ENCODE data around the gene XRCC4.

The XRCC4 gene

GRCh38 chr5:83142526-83142925, 65.2 kb downstream of the XRCC4 start:
- no peak for DNase-seq (ENCODE audit: low read depth, low spot score)
- TF ChIP-seq, protein P1, sequence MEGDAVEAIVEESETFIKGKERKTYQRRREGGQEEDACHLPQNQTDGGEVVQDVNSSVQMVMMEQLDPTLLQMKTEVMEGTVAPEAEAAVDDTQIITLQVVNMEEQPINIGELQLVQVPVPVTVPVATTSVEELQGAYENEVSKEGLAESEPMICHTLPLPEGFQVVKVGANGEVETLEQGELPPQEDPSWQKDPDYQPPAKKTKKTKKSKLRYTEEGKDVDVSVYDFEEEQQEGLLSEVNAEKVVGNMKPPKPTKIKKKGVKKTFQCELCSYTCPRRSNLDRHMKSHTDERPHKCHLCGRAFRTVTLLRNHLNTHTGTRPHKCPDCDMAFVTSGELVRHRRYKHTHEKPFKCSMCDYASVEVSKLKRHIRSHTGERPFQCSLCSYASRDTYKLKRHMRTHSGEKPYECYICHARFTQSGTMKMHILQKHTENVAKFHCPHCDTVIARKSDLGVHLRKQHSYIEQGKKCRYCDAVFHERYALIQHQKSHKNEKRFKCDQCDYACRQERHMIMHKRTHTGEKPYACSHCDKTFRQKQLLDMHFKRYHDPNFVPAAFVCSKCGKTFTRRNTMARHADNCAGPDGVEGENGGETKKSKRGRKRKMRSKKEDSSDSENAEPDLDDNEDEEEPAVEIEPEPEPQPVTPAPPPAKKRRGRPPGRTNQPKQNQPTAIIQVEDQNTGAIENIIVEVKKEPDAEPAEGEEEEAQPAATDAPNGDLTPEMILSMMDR (IDR thresholded peaks at IDR 0.05; ENCODE audit: insufficient read depth, low read length, missing control alignments): no peak
- ChIA-PET POLR2A (no interaction called here), CTCF (no interaction called here)
- H3K4me3 ChIP-seq (ENCODE audit: low read depth, low read length): no peak overlapping the region

DNA sequence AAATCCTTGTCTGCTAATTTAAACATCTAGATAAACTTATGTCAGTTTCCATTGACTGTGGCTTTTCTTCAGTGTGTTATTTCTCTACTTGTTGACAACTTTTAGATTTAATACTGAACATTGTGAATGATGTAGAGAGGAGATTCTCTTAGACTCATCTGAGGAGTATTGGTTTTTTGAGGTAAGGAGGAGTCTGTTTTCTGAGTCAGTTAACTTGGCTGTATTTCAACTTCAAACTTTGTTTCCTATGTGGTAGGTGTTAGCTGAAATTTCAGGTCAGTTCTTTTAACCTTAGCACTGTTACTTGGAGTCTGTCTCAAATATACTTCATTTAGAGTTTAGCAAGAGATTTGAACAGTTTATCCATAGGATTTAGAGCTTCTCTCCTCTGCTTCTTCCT, 67.9 kb downstream of the XRCC4 start:
- no peak overlapping the region for H3K4me3 ChIP-seq (ENCODE audit: low read depth, low read length)
- ChIA-PET POLR2A (no interaction called here), CTCF (no interaction called here)
- no peak for DNase-seq (ENCODE audit: low read depth, low spot score)
- TF ChIP-seq, protein P1 (IDR thresholded peaks at IDR 0.05; ENCODE audit: insufficient read depth, low read length, missing control alignments): no peak

DNA sequence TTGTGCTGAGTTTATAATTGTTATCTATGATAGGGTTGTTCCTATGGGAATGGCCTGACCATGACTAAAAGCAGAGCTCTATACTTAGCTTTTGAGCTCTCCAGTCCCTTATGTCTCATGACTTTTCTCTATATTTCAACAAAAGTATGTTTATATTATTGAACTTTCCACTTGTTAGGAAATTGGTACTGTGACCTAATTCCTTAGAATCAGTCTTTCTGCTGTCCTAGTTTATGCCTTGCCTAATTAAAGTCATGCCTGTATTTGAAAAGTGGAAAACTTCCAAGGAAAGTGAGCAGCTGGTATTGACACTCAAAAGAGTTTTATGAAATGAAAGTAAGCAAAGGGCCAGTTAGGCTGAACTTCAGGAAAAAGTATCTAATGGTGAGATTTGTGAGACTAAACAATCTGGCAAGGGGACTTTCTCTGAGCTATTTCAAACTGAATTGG, 68.6 kb downstream of the XRCC4 start:
- POLR2A ChIA-PET: no interaction called here
- no peak for DNase-seq (ENCODE audit: low read depth, low spot score)
- H3K4me3 ChIP-seq (ENCODE audit: low read depth, low read length): no peak overlapping the region
- TF ChIP-seq, protein P1 (IDR thresholded peaks at IDR 0.05; ENCODE audit: insufficient read depth, low read length, missing control alignments): no peak
- CTCF ChIA-PET: no interaction called here

GRCh38 chr5:83146441-83146840, 69.1 kb downstream of the XRCC4 start:
- no peak for DNase-seq (ENCODE audit: low read depth, low spot score)
- TF ChIP-seq, protein P1 (IDR thresholded peaks at IDR 0.05; ENCODE audit: insufficient read depth, low read length, missing control alignments): no peak
- H3K4me3 ChIP-seq (ENCODE audit: low read depth, low read length): no peak overlapping the region
- POLR2A ChIA-PET: no interaction called here
- CTCF ChIA-PET: no interaction called here

DNA sequence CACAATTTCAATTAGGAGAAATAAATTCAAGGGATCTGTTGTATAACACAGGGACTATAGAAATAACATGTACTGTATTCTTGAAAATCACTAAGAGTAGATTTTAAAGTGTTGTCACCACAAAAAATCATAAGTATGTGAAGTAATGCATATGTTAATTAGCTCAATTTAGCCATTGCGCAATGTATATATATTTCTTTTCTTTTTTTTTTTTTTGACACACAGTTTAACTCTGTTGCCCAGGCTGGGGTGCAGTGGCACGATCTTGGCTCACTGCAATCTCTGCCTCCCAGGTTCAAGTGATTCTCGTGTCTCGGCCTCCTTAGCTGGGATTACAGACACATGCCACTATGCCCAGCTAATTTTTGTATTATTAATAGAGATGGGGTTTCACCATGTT, 70.2 kb downstream of the XRCC4 start:
- POLR2A ChIA-PET: no interaction called here
- H3K4me3 ChIP-seq (ENCODE audit: low read depth, low read length): no peak overlapping the region
- CTCF ChIA-PET: no interaction called here
- TF ChIP-seq, protein P1 (IDR thresholded peaks at IDR 0.05; ENCODE audit: insufficient read depth, low read length, missing control alignments): no peak
- no peak for DNase-seq (ENCODE audit: low read depth, low spot score)

- POLR2A ChIA-PET: no interaction called here
- H3K4me3 ChIP-seq (ENCODE audit: low read depth, low read length): no peak overlapping the region
- no peak for DNase-seq (ENCODE audit: low read depth, low spot score)
- CTCF ChIA-PET: no interaction called here
- TF ChIP-seq, protein P1 (IDR thresholded peaks at IDR 0.05; ENCODE audit: insufficient read depth, low read length, missing control alignments): no peak
Measured at GRCh38 chr5:83148370-83148769, 71.0 kb downstream of the XRCC4 start.
